Activated naive CD4-positive, alpha-beta T cell treated with anti-CD3 and anti-CD28 coated beads, Interleukin-2, amount 10 ng/mL, durations not matched to agents 7 days and 5 days (primary cell): ENCODE results near the gene MUC3A.
"Not testable (repeated sequence)": the region's sequence is repeated elsewhere in the genome, so short reads cannot be mapped to it uniquely, and the experiment has no call there.

Source experiments
- CTCF ChIA-PET: fragments of 350-600 bp; sonication (Branson Sonifier 250); formaldehyde crosslinking; loops from one replicate; lab custom pipeline; 2021; ENCODE audit warnings: antibody characterized with exemption; lab: Charles Lee
- DNase-seq: peaks from one replicate; pipeline ENCODE4 v3.0.0-alpha.2; 2020
- H3K27ac Mint-ChIP-seq: one replicate; pipeline ENCODE4 v1.8.0; 2021; ENCODE audit warnings: mild to moderate bottlenecking, moderate library complexity, mixed read lengths
- H3K27me3 Mint-ChIP-seq: one replicate; pipeline ENCODE4 v1.8.0; 2021; ENCODE audit warnings: mild to moderate bottlenecking, mixed read lengths
- H3K36me3 Mint-ChIP-seq: one replicate; pipeline ENCODE4 v1.8.0; 2021; ENCODE audit warnings: mixed read lengths
- H3K4me1 Mint-ChIP-seq: one replicate; pipeline ENCODE4 v1.8.0; 2021; ENCODE audit warnings: mixed read lengths
- H3K4me3 Mint-ChIP-seq: one replicate; pipeline ENCODE4 v1.8.0; 2021; ENCODE audit warnings: mild to moderate bottlenecking, moderate library complexity, mixed read lengths
- H3K9me3 Mint-ChIP-seq: one replicate; pipeline ENCODE4 v1.8.0; 2021; ENCODE audit warnings: mixed read lengths

The MUC3A gene

GRCh38 chr7:100949227-100949932 lies at the start of gene MUC3A:
Gene MUC3A (plus strand): TSS chr7:100949534. CDS start chr7:100949625, 91 bp downstream.
- Mint-ChIP-seq H3K27ac (no peak within 1 kb of the TSS), H3K27me3 (peaks cover 34% of the 10 kb centered on the region), H3K9me3 (no peaks in the 10 kb centered on the region), H3K4me3 (no peak within 1 kb of the TSS), H3K36me3 (no peaks in the 10 kb centered on the region), H3K4me1 (no peaks in the 10 kb centered on the region)
- DNase-seq: no peak
- CTCF ChIA-PET: no interaction called here

GRCh38 chr7:100900978-100901377 lies 48.4 kb upstream of the MUC3A start:
- peaks cover 9% of the 10 kb centered on the region for H3K4me1 Mint-ChIP-seq
- no peak overlapping the region for H3K27ac Mint-ChIP-seq
- peaks cover 57% of the 10 kb centered on the region for H3K27me3 Mint-ChIP-seq
- DNase-seq: no peak
- H3K4me3 Mint-ChIP-seq: no peak overlapping the region
- H3K36me3 Mint-ChIP-seq: no peaks in the 10 kb centered on the region
- CTCF ChIA-PET: interaction anchor here (0.9 to 3.9 kb wide), 3 partner anchors 65 to 176 kb away, joined by 3 to 21 read pairs (median 4); no protein-coding TSS in a partner anchor
- no peaks in the 10 kb centered on the region for H3K9me3 Mint-ChIP-seq

- CTCF ChIA-PET: interaction anchor here (1.2 kb wide), 1 partner anchor 64 kb away, joined by 3 read pairs; no protein-coding TSS in a partner anchor
- Mint-ChIP-seq H3K4me3 (no peak overlapping the region), H3K4me1 (peaks cover 4% of the 10 kb centered on the region), H3K9me3 (no peaks in the 10 kb centered on the region), H3K27ac (no peak overlapping the region), H3K27me3 (peaks cover 50% of the 10 kb centered on the region), H3K36me3 (no peaks in the 10 kb centered on the region)
- no peak for DNase-seq
Observed at GRCh38 chr7:100901921-100902332, 47.4 kb upstream of the MUC3A start.

- no peaks in the 10 kb centered on the region for H3K36me3 Mint-ChIP-seq
- H3K9me3 Mint-ChIP-seq: no peaks in the 10 kb centered on the region
- H3K27ac Mint-ChIP-seq: no peak overlapping the region
- no peak overlapping the region for H3K4me3 Mint-ChIP-seq
- H3K4me1 Mint-ChIP-seq: peaks cover 4% of the 10 kb centered on the region
- DNase-seq: no peak
- CTCF ChIA-PET: no interaction called here
- H3K27me3 Mint-ChIP-seq: peaks cover 44% of the 10 kb centered on the region
Observed at GRCh38 chr7:100902638-100903037, 46.7 kb upstream of the MUC3A start.

- H3K4me3 Mint-ChIP-seq: no peak overlapping the region
- H3K27me3 Mint-ChIP-seq: peaks cover 15% of the 10 kb centered on the region
- H3K4me1 Mint-ChIP-seq: peaks cover 7% of the 10 kb centered on the region
- CTCF ChIA-PET: no interaction called here
- no peaks in the 10 kb centered on the region for H3K36me3 Mint-ChIP-seq
- no peaks in the 10 kb centered on the region for H3K9me3 Mint-ChIP-seq
- H3K27ac Mint-ChIP-seq: no peak overlapping the region
- DNase-seq: no peak
Observed at GRCh38 chr7:100908512-100908911, 40.8 kb upstream of the MUC3A start.

- peaks cover 15% of the 10 kb centered on the region for H3K27me3 Mint-ChIP-seq
- H3K27ac Mint-ChIP-seq, CTCF ChIA-PET, H3K36me3 Mint-ChIP-seq, H3K9me3 Mint-ChIP-seq, DNase-seq, H3K4me3 Mint-ChIP-seq, H3K4me1 Mint-ChIP-seq: not testable (repeated sequence)
Observed at GRCh38 chr7:100910443-100910842, 38.9 kb upstream of the MUC3A start.

- Mint-ChIP-seq H3K36me3 (no peaks in the 10 kb centered on the region), H3K27me3 (peaks cover 15% of the 10 kb centered on the region), H3K4me3 (no peak overlapping the region), H3K4me1 (peaks cover 7% of the 10 kb centered on the region), H3K27ac (no peak overlapping the region), H3K9me3 (no peaks in the 10 kb centered on the region)
- CTCF ChIA-PET: interaction anchor here (0.6 kb wide), 1 partner anchor 1191 kb away, joined by 3 read pairs; no protein-coding TSS in a partner anchor
- DNase-seq: no peak
Observed at GRCh38 chr7:100911484-100911883, 37.9 kb upstream of the MUC3A start.

- no peaks in the 10 kb centered on the region for H3K9me3 Mint-ChIP-seq
- CTCF ChIA-PET: no interaction called here
- H3K27me3 Mint-ChIP-seq: peaks cover 11% of the 10 kb centered on the region
Observed at GRCh38 chr7:100914208-100914878, 35.0 kb upstream of the MUC3A start.

GRCh38 chr7:100914879-100915447 lies 34.4 kb upstream of the MUC3A start:
- no peak overlapping the region for H3K27ac Mint-ChIP-seq
- DNase-seq: no peak

More at GRCh38 chr7:100914208-100914878, 35.0 kb upstream of the MUC3A start:
- H3K4me3 Mint-ChIP-seq: no peak overlapping the region
- no peak overlapping the region for H3K27ac Mint-ChIP-seq
- DNase-seq: no peak
- H3K36me3 Mint-ChIP-seq: no peaks in the 10 kb centered on the region
- peaks cover 7% of the 10 kb centered on the region for H3K4me1 Mint-ChIP-seq

GRCh38 chr7:100919335-100919734 lies 30.0 kb upstream of the MUC3A start:
- CTCF ChIA-PET, DNase-seq: not testable (repeated sequence)
- peaks cover 24% of the 10 kb centered on the region for H3K27me3 Mint-ChIP-seq

More at GRCh38 chr7:100914879-100915447, 34.4 kb upstream of the MUC3A start:
- Mint-ChIP-seq H3K27me3 (peaks cover 11% of the 10 kb centered on the region), H3K4me1 (peaks cover 7% of the 10 kb centered on the region), H3K4me3 (no peak overlapping the region), H3K36me3 (no peaks in the 10 kb centered on the region), H3K9me3 (no peaks in the 10 kb centered on the region)
- CTCF ChIA-PET: no interaction called here

GRCh38 chr7:100919779-100920437 lies 29.4 kb upstream of the MUC3A start:
- H3K36me3 Mint-ChIP-seq, H3K4me1 Mint-ChIP-seq, CTCF ChIA-PET, H3K4me3 Mint-ChIP-seq, DNase-seq, H3K9me3 Mint-ChIP-seq, H3K27ac Mint-ChIP-seq: not testable (repeated sequence)
- H3K27me3 Mint-ChIP-seq: peaks cover 24% of the 10 kb centered on the region

More at GRCh38 chr7:100919335-100919734, 30.0 kb upstream of the MUC3A start:
- not testable (repeated sequence) for H3K27ac Mint-ChIP-seq, H3K4me1 Mint-ChIP-seq, H3K36me3 Mint-ChIP-seq, H3K9me3 Mint-ChIP-seq, H3K4me3 Mint-ChIP-seq

- peaks cover 24% of the 10 kb centered on the region for H3K27me3 Mint-ChIP-seq
- H3K27ac Mint-ChIP-seq: no peak overlapping the region
- no peak for DNase-seq
- no peaks in the 10 kb centered on the region for H3K4me1 Mint-ChIP-seq
- H3K9me3 Mint-ChIP-seq: no peaks in the 10 kb centered on the region
- CTCF ChIA-PET: no interaction called here
- H3K36me3 Mint-ChIP-seq: no peaks in the 10 kb centered on the region
- no peak overlapping the region for H3K4me3 Mint-ChIP-seq
Observed at GRCh38 chr7:100921039-100921438, 28.3 kb upstream of the MUC3A start.

GRCh38 chr7:100923616-100924015 lies 25.7 kb upstream of the MUC3A start:
- H3K4me1 Mint-ChIP-seq, H3K9me3 Mint-ChIP-seq, H3K27ac Mint-ChIP-seq, H3K4me3 Mint-ChIP-seq, H3K36me3 Mint-ChIP-seq, DNase-seq, CTCF ChIA-PET: not testable (repeated sequence)
- H3K27me3 Mint-ChIP-seq: peaks cover 24% of the 10 kb centered on the region

- CTCF ChIA-PET: no interaction called here
- no peaks in the 10 kb centered on the region for H3K4me1 Mint-ChIP-seq
- DNase-seq: no peak
- H3K27ac Mint-ChIP-seq: no peak overlapping the region
- H3K4me3 Mint-ChIP-seq: no peak overlapping the region
- peaks cover 4% of the 10 kb centered on the region for H3K27me3 Mint-ChIP-seq
- peaks cover 4% of the 10 kb centered on the region for H3K9me3 Mint-ChIP-seq
- H3K36me3 Mint-ChIP-seq: no peaks in the 10 kb centered on the region
Observed at GRCh38 chr7:100929808-100930174, 19.5 kb upstream of the MUC3A start.
